ENCODE data around the gene PGBD4.
"Not testable (repeated sequence)": the region's sequence is repeated elsewhere in the genome, so short reads cannot be mapped to it uniquely, and the experiment has no call there.

The PGBD4 gene

GRCh38 chr15:34114215-34114614 lies 12.3 kb downstream of the PGBD4 start:
- DNase-seq (ENCODE audit: low read depth in 2 of 2): no peak

- DNase-seq (ENCODE audit: low read depth in 2 of 2): no peak
Observed at GRCh38 chr15:34114739-34115138, 12.9 kb downstream of the PGBD4 start.

DNA sequence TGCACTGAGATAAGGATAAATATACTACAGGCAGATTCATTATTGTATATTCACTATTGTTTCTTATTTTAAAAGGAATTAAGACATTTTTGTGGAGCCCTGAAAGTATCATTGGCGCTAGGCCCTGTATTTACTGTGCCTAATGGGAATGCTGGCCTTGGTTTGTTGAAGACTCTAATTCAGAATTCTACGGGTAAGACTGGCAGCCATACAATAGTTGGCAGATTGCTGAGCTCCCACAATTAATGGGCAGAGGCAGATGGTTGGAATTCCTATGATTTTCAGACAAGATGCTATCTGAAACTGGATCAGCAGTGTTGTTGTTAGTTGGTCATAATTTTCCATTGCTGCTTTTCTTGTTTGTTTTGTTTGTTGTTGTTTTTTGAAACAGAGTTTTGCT lies 14.7 kb downstream of the PGBD4 start:
- no peak for DNase-seq (ENCODE audit: low read depth in 2 of 2)

- no peak for DNase-seq (ENCODE audit: low read depth in 2 of 2)
Observed at GRCh38 chr15:34119291-34119690, 17.4 kb downstream of the PGBD4 start.

GRCh38 chr15:34120420-34120819 lies 18.5 kb downstream of the PGBD4 start:
- not testable (repeated sequence) for DNase-seq (ENCODE audit: low read depth in 2 of 2)

DNA sequence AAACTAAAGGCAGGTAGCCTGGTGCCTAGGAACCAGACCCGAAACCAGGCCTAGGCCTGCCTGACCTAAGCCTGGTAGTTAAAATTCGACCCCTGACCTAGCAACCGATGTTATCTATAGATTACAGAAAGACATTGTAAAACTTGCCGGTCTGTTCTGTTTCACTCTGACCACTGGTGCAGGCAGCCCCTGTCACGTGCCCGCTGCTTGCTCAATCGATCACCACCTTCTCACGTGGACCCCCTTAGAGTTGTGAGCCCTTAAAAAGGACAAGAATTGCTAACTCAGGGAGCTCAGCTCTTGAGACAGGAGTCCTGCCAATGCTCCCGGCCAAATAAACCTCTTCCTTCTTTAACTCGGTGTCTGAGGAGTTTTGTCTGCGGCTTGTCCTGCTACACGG lies 19.9 kb downstream of the PGBD4 start:
- DNase-seq (ENCODE audit: low read depth in 2 of 2): not testable (repeated sequence)

DNA sequence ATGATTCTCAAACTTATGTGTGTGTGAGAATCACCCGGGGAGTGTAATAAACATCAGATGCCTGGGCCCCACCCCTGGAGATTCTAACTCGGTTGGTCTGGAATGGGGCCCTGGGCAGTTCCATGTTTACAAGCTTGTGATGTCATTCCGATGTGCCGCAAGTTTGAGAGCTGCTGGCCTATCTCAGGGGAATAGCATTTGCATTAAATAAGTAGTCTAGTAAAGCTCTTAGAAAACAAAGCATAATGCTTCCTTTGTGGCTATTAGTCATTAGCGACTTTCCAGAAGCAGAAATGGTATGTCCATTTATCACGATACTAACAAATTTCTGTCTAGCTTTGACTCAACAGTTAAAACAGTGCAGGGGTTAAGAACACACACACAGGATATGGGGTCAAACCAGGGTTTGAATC lies 20.9 kb downstream of the PGBD4 start:
- DNase-seq (ENCODE audit: low read depth in 2 of 2): no peak

GRCh38 chr15:34124651-34125050 lies 22.8 kb downstream of the PGBD4 start:
- DNase-seq (ENCODE audit: low read depth in 2 of 2): no peak

- no peak for DNase-seq (ENCODE audit: low read depth in 2 of 2)
Observed at GRCh38 chr15:34125945-34126344, 24.1 kb downstream of the PGBD4 start.

GRCh38 chr15:34126522-34126921 lies 24.6 kb downstream of the PGBD4 start:
- no peak for DNase-seq (ENCODE audit: low read depth in 2 of 2)

- DNase-seq (ENCODE audit: low read depth in 2 of 2): no peak
Observed at GRCh38 chr15:34128898-34129297, 27.0 kb downstream of the PGBD4 start.

DNA sequence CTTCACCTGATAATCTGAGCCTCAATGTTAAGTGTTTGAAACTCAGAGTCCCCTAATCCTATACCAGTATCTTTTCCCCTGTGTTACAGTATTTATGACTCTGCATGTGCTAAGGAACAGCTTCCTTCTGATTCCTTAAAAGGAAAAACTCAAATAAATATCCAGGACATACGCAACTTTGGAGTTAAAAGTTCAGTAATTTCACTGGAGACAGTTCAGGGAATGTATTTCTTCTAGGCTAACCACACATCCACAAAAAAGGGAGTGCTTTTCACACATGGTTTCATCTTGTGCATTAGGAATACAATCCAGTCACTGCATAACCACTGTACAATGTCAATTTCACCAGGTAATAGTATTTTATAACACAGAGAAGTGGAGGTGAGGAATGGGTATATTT lies 31.0 kb downstream of the PGBD4 start:
- no peak for DNase-seq (ENCODE audit: low read depth in 2 of 2)

DNA sequence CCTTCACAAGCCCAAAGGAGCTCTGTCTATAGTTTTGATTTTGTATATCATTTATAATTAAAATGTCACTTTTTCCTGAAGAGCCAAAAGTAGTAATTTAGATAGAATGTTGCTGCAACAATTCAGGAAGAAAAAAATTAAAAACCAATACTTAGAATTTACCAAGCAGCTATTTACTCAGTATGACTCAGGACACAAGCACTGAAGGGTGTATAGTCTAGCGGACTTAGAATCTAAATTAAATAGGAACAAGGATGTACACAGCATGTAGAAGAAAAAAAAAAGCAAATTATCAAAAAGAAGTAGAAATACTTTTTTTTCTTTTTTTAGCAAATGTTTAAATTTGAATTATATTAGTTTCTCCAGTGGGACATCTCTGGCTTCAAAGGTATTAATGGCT lies 31.6 kb downstream of the PGBD4 start:
- no peak for DNase-seq (ENCODE audit: low read depth in 2 of 2)

GRCh38 chr15:34147371-34148140 lies 45.7 kb downstream of the PGBD4 start:
- DNase-seq (ENCODE audit: low read depth in 2 of 2): no peak

DNA sequence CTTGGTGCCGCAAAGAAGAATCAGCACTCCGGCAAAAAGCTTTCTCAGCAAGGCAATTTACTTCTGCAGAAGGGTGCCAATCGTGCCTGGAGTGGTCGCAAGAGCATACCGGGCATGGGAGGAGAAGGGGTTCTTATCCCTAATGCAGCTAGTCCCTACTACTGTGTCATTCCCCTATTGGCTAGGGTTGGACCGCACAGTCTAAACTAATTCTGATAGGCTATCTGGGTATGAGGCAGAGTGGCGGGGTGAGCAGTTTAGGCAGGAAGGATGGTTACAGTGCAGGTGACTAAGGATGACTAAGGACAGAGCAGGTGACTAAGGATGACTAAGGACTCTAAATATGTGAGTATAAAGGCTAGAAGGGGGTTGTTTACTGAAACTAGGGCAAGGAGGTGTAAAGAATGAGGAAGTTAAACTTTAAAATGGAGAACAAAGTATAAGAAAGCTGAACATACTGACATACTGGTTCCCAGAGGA lies 52.9 kb downstream of the PGBD4 start:
- no peak for DNase-seq (ENCODE audit: low read depth in 2 of 2)

- no peak for DNase-seq (ENCODE audit: low read depth in 2 of 2)
Observed at GRCh38 chr15:34155859-34156258, 54.0 kb downstream of the PGBD4 start.

All from stimulated activated CD4-positive, alpha-beta T cell treated with anti-CD3 and anti-CD28 coated beads, Interleukin-12 subunit alpha, Interleukin-12 subunit beta, amount 100 ng/mL, for 24 hours (primary cell).